Measurements from ENCODE around the gene TP53BP2.
A peak's percentile ranks its signal among the peaks of the same experiment; 100 is the strongest.
"Not testable (repeated sequence)": the region's sequence is repeated elsewhere in the genome, so short reads cannot be mapped to it uniquely, and the experiment has no call there.

Gene TP53BP2

DNA sequence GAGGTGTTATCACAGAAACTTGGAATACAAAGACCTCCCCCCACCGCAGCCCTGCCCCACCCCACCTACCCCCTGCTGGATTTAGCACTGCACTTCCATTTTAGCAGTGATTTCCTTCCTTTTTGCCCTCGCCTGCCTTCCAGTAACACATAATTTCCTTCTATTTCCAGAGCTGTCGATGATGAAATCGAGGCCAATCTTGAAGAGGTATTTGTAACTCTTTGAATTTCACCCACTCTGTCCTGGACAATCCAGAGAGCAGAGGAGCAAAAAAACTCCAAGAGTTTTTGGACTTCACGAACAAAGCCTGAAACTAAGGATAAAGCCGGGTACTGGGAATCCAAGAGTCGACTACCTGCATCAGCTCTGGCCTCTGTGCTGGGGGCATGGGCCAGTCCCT, 84.3 kb downstream of the TP53BP2 start:
- DNase-seq (ENCODE audit: low read depth), result no peak

DNA sequence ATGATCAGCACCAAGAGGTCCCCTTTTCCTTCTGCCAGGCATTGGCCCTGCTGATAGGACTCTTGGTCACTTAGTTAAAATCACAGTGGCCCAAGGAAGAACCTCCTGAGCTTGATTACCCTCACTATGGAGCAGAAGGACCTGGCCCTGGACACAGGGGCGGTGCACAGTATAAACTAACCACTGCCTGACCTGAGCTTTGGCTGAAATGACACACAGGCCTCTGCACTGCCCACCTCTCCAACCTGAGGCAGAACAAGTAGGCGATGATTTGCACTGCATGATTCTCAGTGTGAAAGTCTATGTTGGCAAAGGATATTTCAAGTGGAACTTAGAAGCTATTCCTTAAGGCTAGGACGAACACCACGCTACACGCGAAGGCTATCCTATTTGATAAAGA, 84.9 kb downstream of the TP53BP2 start:
- no peak for DNase-seq (ENCODE audit: low read depth)

DNA sequence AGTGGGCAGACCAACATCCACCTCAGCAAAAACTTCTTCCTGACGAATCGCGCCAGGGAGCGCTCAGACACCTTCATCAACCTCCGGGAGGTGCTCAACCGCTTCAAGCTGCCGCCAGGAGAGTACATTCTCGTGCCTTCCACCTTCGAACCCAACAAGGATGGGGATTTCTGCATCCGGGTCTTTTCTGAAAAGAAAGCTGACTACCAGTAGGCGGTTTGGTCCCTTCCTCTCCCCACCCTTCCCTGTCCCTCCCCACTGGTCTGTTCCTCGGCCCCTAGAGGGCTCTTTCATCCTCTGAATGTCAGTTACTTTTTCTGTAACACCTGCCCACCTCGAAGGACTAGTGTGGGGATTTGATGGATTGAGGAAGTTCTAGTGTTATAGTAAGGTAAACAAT, 86.5 kb downstream of the TP53BP2 start:
- DNase-seq (ENCODE audit: low read depth), result no peak

DNA sequence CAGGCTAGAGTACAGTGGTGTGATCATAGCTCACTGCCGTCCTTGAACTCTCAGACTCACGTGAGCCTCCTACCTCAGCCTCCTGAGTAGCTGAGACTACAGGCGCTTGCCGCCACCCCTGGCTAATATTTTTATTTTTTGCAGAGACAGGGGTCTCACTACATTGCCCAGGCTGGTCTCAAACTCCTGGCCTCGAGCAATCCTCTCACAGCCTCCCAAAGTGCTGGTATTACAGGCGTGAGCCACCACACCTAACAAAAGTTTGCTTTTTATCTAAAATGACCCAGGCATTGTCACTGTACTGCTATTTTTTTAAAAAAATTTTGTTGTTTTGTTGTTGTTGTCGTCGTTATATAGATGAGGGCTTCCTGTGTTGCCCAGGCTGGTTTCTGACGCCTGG, 87.0 kb downstream of the TP53BP2 start:
- no peak for DNase-seq (ENCODE audit: low read depth)

DNA sequence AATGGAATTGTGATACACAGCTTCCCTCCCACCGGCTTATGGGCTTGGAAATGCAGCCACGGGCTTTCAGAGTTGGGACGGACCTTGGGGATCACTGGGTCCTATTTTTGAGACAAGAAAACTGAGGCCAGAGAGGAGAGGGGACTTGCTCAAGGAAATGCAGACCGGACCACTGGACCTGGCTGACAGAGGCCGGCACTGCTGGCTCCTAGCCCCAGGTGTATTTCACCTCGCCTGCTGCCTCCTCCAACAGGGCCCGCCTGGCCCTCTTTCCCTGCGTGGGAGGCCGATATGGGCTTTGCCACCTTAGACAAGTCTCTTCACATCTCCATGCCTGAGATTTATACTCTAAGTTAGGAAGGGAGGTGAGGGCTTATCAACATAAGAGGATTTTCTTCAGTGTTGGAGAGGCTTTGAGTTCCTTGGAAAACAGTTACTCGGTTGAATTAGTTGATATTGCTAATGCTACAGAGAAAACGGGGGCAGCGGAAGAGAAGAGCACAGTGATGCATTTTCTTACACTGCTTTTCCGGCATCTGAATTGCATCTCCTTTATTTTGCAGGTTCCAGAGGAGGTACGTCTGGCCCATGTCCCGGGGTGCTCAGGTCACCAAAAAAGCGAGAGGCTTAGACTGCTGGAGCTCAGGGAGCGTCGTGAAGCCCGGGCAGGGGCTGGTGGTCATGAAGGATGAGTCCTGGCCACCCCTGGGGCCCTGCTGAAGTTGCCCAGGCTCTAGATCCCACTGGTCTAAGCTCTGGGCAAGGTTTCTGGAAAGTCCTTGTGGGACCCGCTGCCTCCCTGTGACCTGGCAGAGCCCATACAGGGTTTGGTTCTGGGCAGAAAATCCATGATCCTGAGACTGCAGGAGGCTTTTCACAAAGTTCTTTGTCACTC, 88.7 kb downstream of the TP53BP2 start:
- DNase-seq (ENCODE audit: low read depth), result no peak

DNA sequence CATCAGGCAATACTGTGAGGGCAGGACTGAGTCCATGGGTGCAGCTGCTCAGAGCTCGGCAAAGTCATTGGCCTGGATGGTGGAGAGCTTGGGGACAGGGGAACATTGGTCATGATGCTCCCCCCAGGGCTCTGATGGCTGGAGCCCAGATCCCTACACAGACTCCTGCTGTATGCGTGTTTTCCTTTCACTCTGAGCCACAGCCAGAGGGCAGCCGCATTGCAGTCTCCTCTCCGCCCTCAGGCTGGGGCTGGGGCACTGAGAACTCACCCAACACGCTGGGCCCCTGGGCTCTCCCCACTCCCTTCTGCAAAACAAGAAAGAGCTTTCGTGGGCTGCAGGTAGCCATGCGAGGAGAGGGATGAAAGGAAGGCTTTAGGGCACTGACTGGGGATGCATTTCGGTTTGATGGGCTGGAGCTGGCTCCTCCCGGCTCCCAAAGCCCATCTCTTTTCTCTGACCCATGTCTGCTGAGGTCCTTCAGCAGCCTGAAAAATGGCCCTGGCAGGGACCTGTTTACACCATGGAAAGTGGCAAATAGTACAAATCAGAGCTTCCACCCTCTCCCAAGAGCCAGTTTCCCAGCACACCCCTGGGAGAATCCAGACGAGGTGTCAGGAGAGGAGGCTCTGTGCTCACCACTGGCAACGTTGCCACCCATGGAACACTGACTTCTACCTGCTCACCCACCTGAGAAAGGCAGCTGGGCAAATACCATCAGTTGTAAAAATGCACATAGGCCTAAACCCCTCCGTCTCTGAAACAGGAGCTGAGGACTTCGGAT, 89.6 kb downstream of the TP53BP2 start:
- DNase-seq (ENCODE audit: low read depth), result no peak

DNA sequence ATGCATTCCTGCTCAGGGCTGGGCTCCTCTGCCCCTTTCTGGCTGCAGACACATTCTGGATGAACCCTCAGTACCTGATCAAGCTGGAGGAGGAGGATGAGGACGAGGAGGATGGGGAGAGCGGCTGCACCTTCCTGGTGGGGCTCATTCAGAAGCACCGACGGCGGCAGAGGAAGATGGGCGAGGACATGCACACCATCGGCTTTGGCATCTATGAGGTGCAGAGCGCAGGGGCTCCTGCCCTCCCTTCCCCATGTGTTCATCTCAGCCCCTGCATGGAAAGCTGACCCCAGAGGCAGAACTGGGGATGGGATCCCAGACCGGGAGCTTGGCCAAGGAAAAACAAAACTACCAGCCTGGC, 90.3 kb downstream of the TP53BP2 start:
- DNase-seq (ENCODE audit: low read depth), result no peak

DNA sequence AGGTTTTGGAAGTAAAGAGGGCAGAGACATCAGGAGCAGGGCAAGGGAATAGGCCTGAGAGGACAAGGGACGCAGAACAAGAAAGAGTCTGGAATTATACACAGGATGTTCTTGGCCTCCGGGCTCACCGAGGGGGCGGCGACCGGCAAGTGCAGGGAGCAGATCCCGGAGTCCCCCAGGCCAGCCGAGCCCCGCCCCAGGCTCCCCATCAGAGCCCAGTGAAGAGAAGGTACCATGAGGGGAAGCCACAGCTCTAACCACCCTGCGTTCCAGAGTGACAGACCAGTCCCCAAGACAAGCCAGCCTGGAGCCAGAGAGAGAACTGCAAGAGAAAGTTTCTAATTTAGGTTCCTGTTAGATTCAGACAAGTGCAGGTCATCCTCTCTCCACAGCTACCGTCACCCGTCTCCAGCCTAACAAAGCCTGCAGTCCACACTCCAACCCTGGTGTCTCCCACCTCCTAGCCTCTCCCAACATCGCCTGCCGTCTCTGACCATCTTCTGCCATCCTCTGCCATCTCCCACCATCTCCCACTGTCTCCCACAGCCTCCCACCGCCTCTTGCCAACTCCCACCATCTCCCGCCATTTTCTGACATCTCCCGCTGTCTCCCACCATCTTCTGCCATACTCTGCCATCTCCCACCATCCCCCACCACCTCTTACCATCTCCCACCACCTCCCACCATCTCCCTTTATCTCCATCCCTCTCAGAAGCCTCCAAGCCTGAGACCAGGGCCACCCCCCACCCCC, 90.9 kb downstream of the TP53BP2 start:
- DNase-seq (ENCODE audit: low read depth), result no peak

DNA sequence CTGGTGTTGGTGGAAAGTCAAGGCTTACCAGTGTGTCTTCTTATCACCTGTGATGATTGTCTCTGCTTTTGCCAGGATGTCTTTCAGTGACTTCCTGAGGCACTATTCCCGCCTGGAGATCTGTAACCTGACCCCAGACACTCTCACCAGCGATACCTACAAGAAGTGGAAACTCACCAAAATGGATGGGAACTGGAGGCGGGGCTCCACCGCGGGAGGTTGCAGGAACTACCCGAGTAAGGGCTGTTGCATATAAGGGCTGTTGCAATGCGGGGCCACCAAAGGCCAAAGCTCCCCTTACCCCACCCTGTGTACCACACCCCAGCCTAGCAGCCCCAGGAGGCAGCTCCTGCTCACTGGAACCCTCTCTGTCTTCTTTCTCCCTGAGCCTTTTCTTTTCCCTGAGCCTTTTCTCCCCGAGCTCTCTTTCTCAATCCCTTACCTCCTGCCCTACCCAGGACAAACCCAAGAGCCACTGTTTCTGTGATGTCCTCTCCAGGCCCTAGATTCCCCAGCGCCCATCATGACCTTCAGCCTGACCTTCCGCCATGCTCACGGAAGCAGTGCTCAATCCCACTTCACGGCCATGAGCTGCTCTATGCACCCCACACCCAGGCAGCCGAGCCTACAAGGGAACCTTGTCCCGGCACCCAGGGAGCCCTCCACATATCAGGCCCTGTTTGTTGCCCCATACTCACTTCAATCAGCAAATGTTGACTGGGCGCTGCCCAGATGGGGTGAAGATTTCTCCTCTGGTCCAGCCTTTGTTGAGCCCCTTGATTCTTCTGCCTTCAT, 92.8 kb downstream of the TP53BP2 start:
- no peak for DNase-seq (ENCODE audit: low read depth)

DNA sequence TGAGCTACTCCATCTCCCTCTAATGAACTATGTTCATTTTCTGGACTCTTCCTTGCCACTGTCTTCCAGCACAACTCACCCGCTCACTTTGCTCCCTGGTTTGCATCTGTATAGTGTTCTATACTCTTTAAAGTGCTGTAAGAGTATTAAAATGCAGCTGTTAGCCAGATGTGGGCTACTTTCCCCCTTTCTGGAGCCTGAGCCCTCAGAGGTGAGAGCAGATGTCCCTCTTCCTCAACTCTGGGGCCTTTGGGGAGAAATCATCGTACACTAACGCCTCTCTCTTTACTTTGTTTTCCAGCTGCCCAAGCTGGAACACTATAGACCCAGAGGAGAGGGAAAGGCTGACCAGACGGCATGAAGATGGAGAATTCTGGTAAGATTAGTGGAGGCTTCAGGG, 94.1 kb downstream of the TP53BP2 start:
- DNase-seq (ENCODE audit: low read depth), result no peak

DNA sequence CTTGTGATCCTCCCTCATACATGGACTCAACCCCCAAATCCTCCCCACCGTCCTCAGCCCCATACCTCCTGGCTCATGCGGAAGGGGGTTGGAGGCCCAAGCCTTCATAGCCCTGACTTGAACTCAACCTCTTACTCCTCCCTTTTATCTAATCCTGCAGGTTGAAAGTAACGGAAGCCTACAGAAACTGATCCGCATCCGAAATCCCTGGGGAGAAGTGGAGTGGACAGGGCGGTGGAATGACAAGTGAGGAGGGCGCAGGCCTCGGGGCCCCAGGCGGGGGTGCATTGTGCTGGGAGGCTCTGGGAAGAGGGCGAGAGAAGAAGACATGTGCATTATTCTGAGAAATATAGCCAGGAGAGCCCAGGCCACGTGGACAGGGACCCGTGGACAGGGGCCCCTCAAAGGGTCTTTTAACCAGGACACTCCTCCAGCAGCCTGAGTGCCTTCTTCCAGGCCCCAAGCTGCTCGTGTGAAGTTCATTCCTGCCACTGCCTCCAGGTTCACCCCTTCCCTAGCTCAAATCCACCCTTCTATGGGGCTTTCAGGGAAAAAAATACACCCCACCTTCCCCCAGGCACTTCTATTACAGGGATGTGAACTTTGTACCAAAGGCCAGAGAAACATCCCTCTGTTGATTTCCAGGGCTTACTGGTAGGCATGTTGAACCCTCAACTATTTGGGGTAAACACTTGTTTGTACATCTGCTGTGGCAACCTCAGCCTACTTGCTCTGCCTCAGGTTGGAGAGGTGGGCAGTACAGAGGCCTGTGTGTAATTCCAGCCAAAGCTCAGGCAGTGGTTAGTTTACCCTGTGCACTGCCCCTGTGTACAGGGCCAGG, 94.8 kb downstream of the TP53BP2 start:
- no peak for DNase-seq (ENCODE audit: low read depth)

DNA sequence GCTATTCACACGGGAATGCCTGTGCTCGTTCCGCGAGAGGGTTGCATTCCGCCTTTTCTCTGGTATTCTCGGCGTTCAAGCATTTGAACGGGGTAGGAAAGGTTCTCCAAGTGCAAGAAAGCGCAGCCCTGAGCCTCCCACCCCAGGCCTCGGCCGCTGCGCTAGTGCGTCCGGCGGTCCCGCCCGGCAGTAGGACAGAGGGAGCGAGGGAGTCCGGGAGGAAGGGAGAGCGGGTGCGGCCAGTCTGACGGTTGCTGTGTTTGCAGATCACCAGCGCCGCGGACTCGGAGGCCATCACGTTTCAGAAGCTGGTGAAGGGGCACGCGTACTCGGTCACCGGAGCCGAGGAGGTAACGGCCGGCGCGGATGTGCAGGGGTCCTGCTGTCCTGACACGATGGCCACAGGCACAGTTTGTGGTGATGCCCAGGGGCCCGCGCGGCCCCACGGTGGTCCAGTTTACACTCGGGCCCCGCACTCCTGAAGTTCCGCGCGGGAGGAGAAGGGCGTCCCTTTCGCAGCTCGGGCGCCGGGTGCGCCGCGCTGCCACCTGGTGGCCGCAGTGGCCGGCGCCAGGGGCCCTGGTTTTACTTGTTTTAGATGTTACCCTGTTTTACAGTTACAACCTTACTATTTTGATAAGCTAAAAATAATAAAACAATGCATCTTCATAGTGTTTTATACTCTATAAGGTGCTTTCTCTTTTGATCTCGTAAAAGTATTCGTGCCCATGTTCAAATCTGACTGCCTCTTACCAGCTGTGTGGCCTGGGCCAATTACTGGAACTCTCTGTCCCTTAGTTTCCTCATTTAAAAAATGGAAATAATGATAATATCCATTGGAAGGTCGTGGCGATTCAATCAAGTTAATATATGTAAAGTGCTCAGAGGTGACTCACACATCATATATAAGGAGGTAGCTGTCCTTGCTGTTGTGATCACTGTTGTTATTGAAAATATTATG, 96.7 kb downstream of the TP53BP2 start:
- peak; percentile 51 for DNase-seq (ENCODE audit: low read depth)

DNA sequence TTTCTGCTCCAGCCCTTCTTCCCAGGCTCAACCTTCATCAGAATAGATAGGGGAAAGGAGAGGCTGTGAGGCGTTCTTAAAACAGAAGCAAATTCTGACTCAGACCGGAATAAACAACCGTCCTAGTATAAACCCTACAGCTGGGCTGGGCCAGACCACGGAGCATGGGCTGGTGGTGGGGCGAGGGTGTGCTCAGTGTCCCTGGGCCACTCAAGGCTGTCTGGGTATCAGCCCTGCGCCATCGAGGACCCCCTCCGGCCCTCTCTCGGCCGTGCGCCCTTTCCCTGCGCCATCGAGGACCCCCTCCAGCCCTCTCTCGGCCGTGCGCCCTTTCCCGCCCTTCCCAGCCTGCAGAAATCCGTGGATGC, 97.4 kb downstream of the TP53BP2 start:
- no peak for DNase-seq (ENCODE audit: low read depth)

DNA sequence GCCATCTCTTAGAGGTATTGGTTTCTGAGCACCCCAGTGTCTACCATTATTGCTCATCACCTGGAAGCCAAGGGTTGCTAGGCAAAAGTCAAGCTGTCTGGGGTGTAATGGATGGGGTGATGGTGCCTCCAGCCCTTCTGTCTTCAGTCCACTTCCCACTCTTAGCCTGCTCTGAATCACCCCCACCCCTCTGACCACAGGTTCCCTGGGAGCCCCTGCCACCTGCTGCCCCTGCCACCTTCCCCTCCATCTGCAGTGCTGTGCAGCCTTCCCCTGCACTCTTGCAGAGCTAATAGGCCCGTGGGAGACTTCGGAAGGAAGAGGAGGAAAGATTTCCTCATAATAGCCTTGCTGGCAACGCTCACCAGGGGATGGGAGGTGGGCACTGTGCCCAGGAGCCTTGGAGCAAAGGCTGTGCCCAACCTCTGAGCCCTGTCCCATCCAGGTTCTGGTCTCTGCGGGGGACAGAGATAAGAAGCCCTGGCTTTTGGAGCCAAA, 97.9 kb downstream of the TP53BP2 start:
- DNase-seq (ENCODE audit: low read depth), result no peak

DNA sequence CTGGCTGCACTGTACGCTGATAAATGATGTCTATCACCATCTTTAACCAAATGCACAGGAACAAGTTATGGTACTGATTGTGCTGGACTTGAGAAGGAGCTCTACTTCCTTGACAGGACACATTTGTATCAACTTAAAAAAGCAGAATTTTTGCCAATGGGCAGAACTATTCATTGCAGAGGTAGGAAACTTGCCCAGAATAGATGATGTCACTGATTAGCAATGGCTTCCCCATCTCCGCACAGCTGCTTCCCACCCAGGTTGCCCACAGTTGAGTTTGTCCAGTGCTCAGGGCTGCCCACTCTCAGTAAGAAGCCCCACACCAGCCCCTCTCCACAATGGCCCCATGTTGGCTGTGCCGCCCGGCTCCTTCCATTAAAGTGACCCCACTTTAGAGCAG, 100.0 kb downstream of the TP53BP2 start:
- DNase-seq (ENCODE audit: low read depth), result no peak

DNA sequence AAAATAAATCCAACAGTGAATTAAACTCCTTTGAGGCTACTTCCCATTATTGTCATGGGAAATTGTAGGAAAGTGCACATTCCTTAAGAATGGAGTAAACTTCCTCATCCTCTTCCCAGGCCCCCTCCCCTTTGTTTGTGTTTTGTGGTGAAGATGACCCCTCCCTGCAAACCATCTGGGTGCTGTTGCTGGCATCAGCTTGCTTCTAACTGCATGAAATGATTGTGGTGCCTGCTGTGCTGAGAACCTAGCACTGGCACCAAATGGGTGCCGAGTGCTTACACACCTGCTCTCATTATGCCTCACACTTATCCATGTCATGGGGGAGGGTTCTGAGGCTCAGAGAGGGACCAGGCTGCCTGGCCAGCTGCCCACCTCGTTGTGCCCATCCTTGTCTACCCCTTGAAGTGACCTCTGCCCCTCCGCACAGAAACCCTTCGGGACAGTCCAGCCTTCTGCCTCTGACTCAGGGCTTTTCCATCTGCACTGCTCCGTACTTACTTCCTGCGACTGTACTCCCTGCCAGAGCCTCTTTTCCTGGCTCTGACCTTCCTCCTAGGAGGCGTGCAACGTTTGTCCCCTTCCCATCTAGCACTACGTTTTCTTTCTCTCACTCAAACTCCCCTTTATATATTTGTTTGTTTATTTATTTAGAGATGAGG, 102.8 kb downstream of the TP53BP2 start:
- DNase-seq (ENCODE audit: low read depth), result no peak

DNA sequence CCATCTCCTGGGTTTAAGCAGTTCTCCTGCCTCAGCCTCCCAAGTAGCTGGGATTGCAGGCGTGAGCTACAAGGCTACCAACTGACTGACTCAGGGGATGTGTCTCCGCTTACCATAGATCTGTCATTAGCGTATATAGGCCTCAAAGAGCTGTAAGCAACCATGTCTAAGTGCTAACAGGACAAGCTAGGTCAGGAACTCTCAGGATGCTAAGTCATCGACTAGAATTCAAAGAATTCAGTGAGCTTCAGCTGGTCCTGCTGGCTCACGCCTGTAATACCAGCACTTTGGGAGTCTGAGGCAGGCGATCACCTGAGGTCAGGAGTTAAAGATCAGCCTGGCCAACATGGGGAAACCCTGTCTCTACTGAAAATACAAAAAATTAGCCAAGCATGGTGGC, 103.9 kb downstream of the TP53BP2 start:
- no peak for DNase-seq (ENCODE audit: low read depth)

DNA sequence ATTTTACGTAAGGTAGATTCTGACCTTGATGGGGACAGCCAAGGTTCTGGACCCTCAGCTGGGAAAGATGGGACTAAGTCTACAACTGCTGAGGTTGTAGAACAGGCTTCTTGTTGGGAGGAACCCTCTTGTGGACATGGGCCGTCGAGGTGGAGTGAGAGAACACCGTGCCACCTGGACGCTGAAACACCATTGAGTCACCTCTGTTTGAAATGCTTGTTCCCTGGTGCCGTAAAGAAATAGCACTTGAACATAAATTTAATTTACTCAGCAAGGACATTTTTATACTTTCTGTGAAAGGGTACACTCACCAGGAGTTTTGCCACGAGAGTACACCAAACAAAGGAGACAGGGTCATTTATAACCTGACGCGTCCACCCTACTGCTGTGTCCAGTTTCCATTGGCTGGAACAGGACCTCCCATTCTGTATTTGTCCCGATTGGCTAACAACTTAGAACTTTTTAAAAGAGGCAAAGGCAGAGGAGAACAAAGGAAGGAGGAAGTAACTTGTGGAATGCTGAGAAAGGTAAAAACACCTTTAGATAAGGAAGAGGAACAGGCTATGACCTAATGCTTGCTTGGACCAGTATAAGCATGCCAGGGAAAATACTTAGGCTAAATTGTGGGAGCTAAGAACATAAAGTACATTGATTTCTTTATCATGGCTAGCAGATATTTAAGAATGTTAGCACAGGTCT, 105.6 kb downstream of the TP53BP2 start:
- DNase-seq (ENCODE audit: low read depth), result not testable (repeated sequence)
